DOHH2 (cell line): ENCODE data around the gene GLRA3.

ENCODE experiments used
- H3F3A ChIP-seq: fragments of 200-600 bp; sonication (generic), shearing (Covaris generic); 2 replicates; pipeline ENCODE4 v1.6.0; 2016; ENCODE audit warnings: antibody characterized with exemption, mild to moderate bottlenecking; ENCODE audit not compliant: control insufficient read depth, insufficient read depth
- H3K27ac ChIP-seq: fragments of 200-600 bp; sonication (generic); 2 replicates; pipeline ENCODE4 v1.5.1; 2014; ENCODE audit warnings: low read depth, mild to moderate bottlenecking, low read length, moderate library complexity
- H3K27me3 ChIP-seq: fragments of 200-600 bp; sonication (generic); 2 replicates; pipeline ENCODE4 v1.6.1; 2014; ENCODE audit warnings: mild to moderate bottlenecking, low read length, mixed read lengths; ENCODE audit not compliant: control insufficient read depth
- H3K36me3 ChIP-seq: fragments of 200-600 bp; sonication (generic); 2 replicates; pipeline ENCODE4 v1.6.1; 2014; ENCODE audit warnings: mild to moderate bottlenecking, low read length, moderate library complexity, mixed read lengths; ENCODE audit not compliant: control insufficient read depth
- H3K4me1 ChIP-seq: fragments of 200-600 bp; sonication (generic); 2 replicates; pipeline ENCODE4 v1.6.1; 2014; ENCODE audit warnings: mild to moderate bottlenecking, low read length, mixed read lengths; ENCODE audit not compliant: control insufficient read depth
- H3K4me2 ChIP-seq: fragments of 200-600 bp; sonication (generic); 2 replicates; pipeline ENCODE4 v1.6.0; 2014; ENCODE audit warnings: mild to moderate bottlenecking, low read length, moderate library complexity
- H3K4me3 ChIP-seq: fragments of 200-600 bp; sonication (generic); 2 replicates; pipeline ENCODE4 v1.5.1; 2014; ENCODE audit warnings: mild to moderate bottlenecking, low read length, mixed read lengths
- H3K79me2 ChIP-seq: fragments of 200-600 bp; sonication (generic); 2 replicates; pipeline ENCODE4 v1.6.1; 2014; ENCODE audit warnings: mild to moderate bottlenecking, low read length, mixed read lengths; ENCODE audit not compliant: control insufficient read depth
- H3K9me2 ChIP-seq: fragments of 200-600 bp; sonication (generic); replicated peaks from 2 replicates; pipeline ENCODE4 v1.6.1; 2014; ENCODE audit warnings: mild to moderate bottlenecking, low read length, mixed read lengths; ENCODE audit not compliant: control insufficient read depth
- H3K9me3 ChIP-seq: fragments of 200-600 bp; sonication (generic); 2 replicates; pipeline ENCODE4 v1.6.1; 2014; ENCODE audit warnings: antibody characterized with exemption, low read length, mixed read lengths; ENCODE audit not compliant: control insufficient read depth, insufficient read depth
- H4K20me1 ChIP-seq: fragments of 200-600 bp; sonication (generic); 2 replicates; pipeline ENCODE4 v1.6.0; 2014; ENCODE audit warnings: low read depth, mild to moderate bottlenecking, antibody characterized with exemption, low read length, moderate library complexity; ENCODE audit not compliant: control insufficient read depth, insufficient read depth
- EZH2phosphoT487 ChIP-seq: fragments of 200-600 bp; sonication (generic); IDR thresholded peaks from 2 replicates; pipeline ENCODE4 v1.6.1; 2017; ENCODE audit warnings: borderline replicate concordance, mild to moderate bottlenecking, antibody characterized with exemption, low read length, moderate library complexity, mixed read lengths
- TF ChIP-seq, protein P1 (sequence below): fragments of 200-600 bp; sonication (generic); IDR thresholded peaks from one replicate; pipeline ENCODE4 v1.5.1; 2014; ENCODE audit warnings: antibody characterized with exemption, mild to moderate bottlenecking, low read depth, low read length; ENCODE audit not compliant: poor library complexity, severe bottlenecking

GLRA3 gene

DNA sequence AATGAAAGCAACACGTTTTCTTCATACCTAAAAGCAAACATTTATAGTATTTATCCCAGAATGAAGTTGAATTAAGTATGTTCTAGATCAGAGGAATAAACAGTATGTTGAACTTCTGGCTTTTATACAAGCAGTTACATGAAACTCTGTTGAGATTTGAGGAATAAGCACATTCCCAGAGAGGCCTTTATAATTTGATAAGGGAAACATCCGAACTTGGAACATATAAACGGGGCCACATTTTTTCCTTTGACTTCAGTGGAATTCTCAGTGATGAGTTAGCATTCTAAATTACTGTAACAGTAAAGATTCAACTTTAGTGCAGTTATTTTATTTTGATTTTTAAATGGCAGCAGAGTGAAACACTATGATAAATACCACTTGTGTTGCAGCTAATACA lies 119.5 kb downstream of the GLRA3 start:
- H3K27me3 ChIP-seq = no peaks in the 10 kb centered on the region
- no peak overlapping the region for H3K27ac ChIP-seq
- no peaks in the 10 kb centered on the region for H4K20me1 ChIP-seq
- H3K4me3 ChIP-seq = no peak overlapping the region
- no peaks in the 10 kb centered on the region for H3K9me2 ChIP-seq
- no peak for TF ChIP-seq EZH2phosphoT487
- TF ChIP-seq, protein P1, sequence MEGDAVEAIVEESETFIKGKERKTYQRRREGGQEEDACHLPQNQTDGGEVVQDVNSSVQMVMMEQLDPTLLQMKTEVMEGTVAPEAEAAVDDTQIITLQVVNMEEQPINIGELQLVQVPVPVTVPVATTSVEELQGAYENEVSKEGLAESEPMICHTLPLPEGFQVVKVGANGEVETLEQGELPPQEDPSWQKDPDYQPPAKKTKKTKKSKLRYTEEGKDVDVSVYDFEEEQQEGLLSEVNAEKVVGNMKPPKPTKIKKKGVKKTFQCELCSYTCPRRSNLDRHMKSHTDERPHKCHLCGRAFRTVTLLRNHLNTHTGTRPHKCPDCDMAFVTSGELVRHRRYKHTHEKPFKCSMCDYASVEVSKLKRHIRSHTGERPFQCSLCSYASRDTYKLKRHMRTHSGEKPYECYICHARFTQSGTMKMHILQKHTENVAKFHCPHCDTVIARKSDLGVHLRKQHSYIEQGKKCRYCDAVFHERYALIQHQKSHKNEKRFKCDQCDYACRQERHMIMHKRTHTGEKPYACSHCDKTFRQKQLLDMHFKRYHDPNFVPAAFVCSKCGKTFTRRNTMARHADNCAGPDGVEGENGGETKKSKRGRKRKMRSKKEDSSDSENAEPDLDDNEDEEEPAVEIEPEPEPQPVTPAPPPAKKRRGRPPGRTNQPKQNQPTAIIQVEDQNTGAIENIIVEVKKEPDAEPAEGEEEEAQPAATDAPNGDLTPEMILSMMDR = no peak
- H3K9me3 ChIP-seq = no peaks in the 10 kb centered on the region
- no peaks in the 10 kb centered on the region for H3F3A ChIP-seq
- no peaks in the 10 kb centered on the region for H3K36me3 ChIP-seq
- H3K79me2 ChIP-seq = no peaks in the 10 kb centered on the region
- H3K4me2 ChIP-seq = no peak overlapping the region
- H3K4me1 ChIP-seq = no peaks in the 10 kb centered on the region

DNA sequence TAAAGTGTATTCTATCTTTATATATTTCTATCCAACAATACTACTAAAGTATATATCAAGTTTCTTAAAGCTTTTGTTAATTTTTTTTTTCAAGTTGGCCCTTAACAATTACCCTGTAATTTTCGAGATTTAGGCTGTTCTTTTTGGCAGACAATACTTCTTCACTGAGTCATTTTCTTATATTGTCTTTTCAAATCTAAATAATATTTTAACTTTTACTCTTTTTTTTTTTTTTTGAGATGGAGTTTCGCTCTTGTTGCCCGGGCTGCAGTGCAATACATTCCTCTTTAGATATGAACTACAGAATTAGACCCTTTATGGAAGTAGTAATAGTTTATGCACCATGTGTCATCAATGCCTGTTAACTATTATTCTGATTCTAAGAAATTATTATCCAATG lies 120.7 kb downstream of the GLRA3 start:
- H3K4me2 ChIP-seq = no peak overlapping the region
- H3K4me3 ChIP-seq = no peak overlapping the region
- no peak overlapping the region for H3K27ac ChIP-seq
- H3K79me2 ChIP-seq = no peaks in the 10 kb centered on the region
- H3K4me1 ChIP-seq = no peaks in the 10 kb centered on the region
- no peaks in the 10 kb centered on the region for H3F3A ChIP-seq
- H3K9me3 ChIP-seq = no peaks in the 10 kb centered on the region
- no peaks in the 10 kb centered on the region for H4K20me1 ChIP-seq
- no peaks in the 10 kb centered on the region for H3K27me3 ChIP-seq
- no peaks in the 10 kb centered on the region for H3K9me2 ChIP-seq
- no peak for TF ChIP-seq EZH2phosphoT487
- TF ChIP-seq, protein P1 = no peak
- no peaks in the 10 kb centered on the region for H3K36me3 ChIP-seq

DNA sequence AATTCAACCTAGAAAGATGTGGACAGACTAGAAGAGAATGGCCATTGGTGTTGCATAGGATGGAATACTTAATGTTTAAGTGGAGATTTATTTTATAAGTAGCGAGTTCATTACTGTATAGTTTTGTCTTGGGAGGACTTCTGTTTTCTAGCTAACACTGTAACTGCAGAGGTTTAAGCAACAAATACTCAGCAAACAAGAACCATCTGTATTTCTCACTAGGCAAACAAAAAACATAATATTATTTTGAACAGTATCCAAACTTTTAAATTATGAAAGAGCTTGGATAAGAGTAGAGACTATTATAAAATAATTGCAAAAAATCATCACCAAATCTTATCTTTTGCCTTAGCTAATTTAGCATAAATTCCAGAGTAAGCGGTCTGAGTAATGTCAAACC lies 121.1 kb downstream of the GLRA3 start:
- Histone ChIP-seq H3K4me2 (no peak overlapping the region), H3K27me3 (no peaks in the 10 kb centered on the region), H3K4me1 (no peaks in the 10 kb centered on the region), H3K9me2 (no peaks in the 10 kb centered on the region), H4K20me1 (no peaks in the 10 kb centered on the region), H3F3A (no peaks in the 10 kb centered on the region), H3K9me3 (no peaks in the 10 kb centered on the region), H3K27ac (no peak overlapping the region), H3K4me3 (no peak overlapping the region), H3K36me3 (no peaks in the 10 kb centered on the region), H3K79me2 (no peaks in the 10 kb centered on the region)
- TF ChIP-seq, protein P1 = no peak
- TF ChIP-seq EZH2phosphoT487 = no peak

DNA sequence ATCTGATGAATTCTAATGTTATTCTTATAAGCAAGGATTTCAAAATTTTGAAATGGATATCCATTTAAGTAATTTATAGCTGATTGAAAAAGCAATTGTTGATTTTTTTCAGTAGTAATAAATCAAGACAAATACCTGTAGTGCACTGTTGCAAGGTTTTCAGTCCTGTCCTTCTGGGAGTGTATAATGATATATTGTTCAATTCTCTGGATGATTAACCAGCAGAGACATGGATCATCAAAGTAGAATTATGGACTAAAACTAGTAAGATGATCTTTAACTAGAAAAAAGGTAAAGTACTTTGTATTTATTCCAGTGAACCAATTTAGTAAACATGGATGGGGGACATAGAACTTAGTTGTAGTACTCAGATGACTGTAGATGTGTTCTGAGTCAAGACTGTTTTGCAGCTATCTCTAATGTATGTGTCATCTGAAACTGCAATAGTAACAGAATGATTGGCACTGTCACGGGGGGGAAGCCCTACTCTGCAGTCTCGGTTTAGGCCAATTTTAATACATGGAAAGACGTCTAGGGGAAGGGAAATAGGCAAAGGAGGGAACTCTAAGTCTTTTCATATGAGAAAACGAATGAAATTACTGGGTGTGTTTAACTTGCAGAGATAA lies 121.9 kb downstream of the GLRA3 start:
- Histone ChIP-seq H3K79me2 (no peaks in the 10 kb centered on the region), H3K4me3 (no peak overlapping the region), H3K9me3 (no peaks in the 10 kb centered on the region), H3K27me3 (no peaks in the 10 kb centered on the region), H3F3A (no peaks in the 10 kb centered on the region), H3K4me1 (no peaks in the 10 kb centered on the region), H3K4me2 (no peak overlapping the region), H3K36me3 (no peaks in the 10 kb centered on the region), H3K9me2 (no peaks in the 10 kb centered on the region), H4K20me1 (no peaks in the 10 kb centered on the region), H3K27ac (no peak overlapping the region)
- no peak for TF ChIP-seq EZH2phosphoT487
- TF ChIP-seq, protein P1 = no peak
